ENCODE data around the gene RUNX1. TPM values are rescaled to one million over a fixed set of nuclear protein-coding genes. Genes with fewer than 3 reads are reported as not detected.

Gene RUNX1
- polyA plus RNA-seq, 3 donors: 6.2 to 49.7 (median 8.7) TPM

- no peak overlapping the region for H3K4me2 ChIP-seq (replicated peaks; ENCODE audit: extremely low read depth, low read length, poor library complexity, severe bottlenecking)
- H3K4me1 Mint-ChIP-seq: peaks cover 19% of the 10 kb centered on the region
- H3K4me3 Mint-ChIP-seq: no peak overlapping the region
- H3K4me3 ChIP-seq (replicated peaks in 1 of 3; ENCODE audit: low read depth in 2 of 3, low read length in 3 of 3): no peak overlapping the region
- peaks cover 84 to 92% of the 10 kb centered on the region in 2 donors for H3K36me3 Mint-ChIP-seq
- H3K9me3 ChIP-seq (replicated peaks in 1 of 2; ENCODE audit: control insufficient read depth in 1 of 2, insufficient read depth in 1 of 2, low read length in 2 of 2): no peaks in the 10 kb centered on the region
- TF ChIP-seq CTCF (IDR thresholded peaks at IDR 0.05): no peak
- DNase-seq: no peak
- H2AFZ ChIP-seq (ENCODE audit: insufficient read depth, low read depth, low read length, poor library complexity, severe bottlenecking): no peak overlapping the region
- no peaks in the 10 kb centered on the region for H3K27me3 ChIP-seq (ENCODE audit: control insufficient read depth in 2 of 2, insufficient read depth in 2 of 2, low read length in 2 of 2)
- H3K79me2 ChIP-seq (ENCODE audit: insufficient read depth, low read length): peaks cover 99% of the 10 kb centered on the region
- no peaks in the 10 kb centered on the region for H3K9me3 Mint-ChIP-seq
- no peak overlapping the region for H3K27ac ChIP-seq (ENCODE audit: low read depth in 1 of 2, low read length in 2 of 2)
- H3K36me3 ChIP-seq (replicated peaks in 1 of 2; ENCODE audit: control insufficient read depth in 1 of 2, insufficient read depth in 2 of 2, low read length in 2 of 2): peaks cover 76 to 95% of the 10 kb centered on the region in 2 donors
- WGBS (ENCODE audit: insufficient coverage): no CpG with 5 or more reads among the region's 7 CpGs
- H3K27ac Mint-ChIP-seq: peak overlapping the region in 6 of 7 donors; percentile 14 to 82 (median 68)
- no peak overlapping the region for H3K9ac ChIP-seq (ENCODE audit: insufficient read depth, low read length, poor library complexity, severe bottlenecking)
- peaks cover 68% of the 10 kb centered on the region for H4K20me1 ChIP-seq (ENCODE audit: insufficient read depth, low read length)
- peaks cover 6 to 11% of the 10 kb centered on the region in 2 donors for H3K4me1 ChIP-seq (ENCODE audit: control insufficient read depth in 1 of 2, insufficient read depth in 2 of 2, low read length in 2 of 2)
- no peaks in the 10 kb centered on the region for H3K27me3 Mint-ChIP-seq (ENCODE audit: low read depth in 3 of 3)
- intact Hi-C loops (cut with micrococcal nuclease): no loop called here
Observed at GRCh38 chr21:34821717-34822116, 227.4 kb downstream of the RUNX1 start.

GRCh38 chr21:34820051-34820450, 229.1 kb downstream of the RUNX1 start:
- WGBS (ENCODE audit: insufficient coverage): 76% methylated on average over 3 of the region's 9 CpGs
- no peaks in the 10 kb centered on the region for H3K9me3 Mint-ChIP-seq
- no peaks in the 10 kb centered on the region for H3K27me3 ChIP-seq (ENCODE audit: control insufficient read depth in 2 of 2, insufficient read depth in 2 of 2, low read length in 2 of 2)
- intact Hi-C loops (cut with micrococcal nuclease): no loop called here
- peak overlapping the region in 3 of 7 donors; percentile 52 to 79 (median 68) for H3K27ac Mint-ChIP-seq
- H3K36me3 ChIP-seq (replicated peaks in 1 of 2; ENCODE audit: control insufficient read depth in 1 of 2, insufficient read depth in 2 of 2, low read length in 2 of 2): peaks cover 79 to 99% of the 10 kb centered on the region in 2 donors
- peaks cover 23% of the 10 kb centered on the region for H3K4me1 Mint-ChIP-seq
- no peak overlapping the region for H3K27ac ChIP-seq (ENCODE audit: low read depth in 1 of 2, low read length in 2 of 2)
- H3K4me3 ChIP-seq (replicated peaks in 1 of 3; ENCODE audit: low read depth in 2 of 3, low read length in 3 of 3): no peak overlapping the region
- no peak overlapping the region for H3K4me2 ChIP-seq (replicated peaks; ENCODE audit: extremely low read depth, low read length, poor library complexity, severe bottlenecking)
- no peak for DNase-seq
- H3K36me3 Mint-ChIP-seq: peaks cover 91 to 94% of the 10 kb centered on the region in 2 donors
- no peak overlapping the region for H3K9ac ChIP-seq (ENCODE audit: insufficient read depth, low read length, poor library complexity, severe bottlenecking)
- no peak overlapping the region for H3K4me3 Mint-ChIP-seq
- peaks cover 85% of the 10 kb centered on the region for H4K20me1 ChIP-seq (ENCODE audit: insufficient read depth, low read length)
- H3K27me3 Mint-ChIP-seq (ENCODE audit: low read depth in 3 of 3): no peaks in the 10 kb centered on the region
- H3K4me1 ChIP-seq (ENCODE audit: control insufficient read depth in 1 of 2, insufficient read depth in 2 of 2, low read length in 2 of 2): peaks cover 0 to 5% of the 10 kb centered on the region in 2 donors
- peaks cover 98% of the 10 kb centered on the region for H3K79me2 ChIP-seq (ENCODE audit: insufficient read depth, low read length)
- no peaks in the 10 kb centered on the region for H3K9me3 ChIP-seq (replicated peaks in 1 of 2; ENCODE audit: control insufficient read depth in 1 of 2, insufficient read depth in 1 of 2, low read length in 2 of 2)
- H2AFZ ChIP-seq (ENCODE audit: insufficient read depth, low read depth, low read length, poor library complexity, severe bottlenecking): no peak overlapping the region
- TF ChIP-seq CTCF (IDR thresholded peaks at IDR 0.05): no peak
